Head of caudate nucleus (tissue), 42 donors: ENCODE measurements around the gene DYNC1LI1.
A peak's percentile ranks its signal among the peaks of the same experiment; 100 is the strongest.
"Not testable (repeated sequence)": the region's sequence is repeated elsewhere in the genome, so short reads cannot be mapped to it uniquely, and the experiment has no call there.

Experiments used
- DNase-seq, 42 donors: peaks; one replicate each; pipeline versions ENCODE4 v3.0.0 to v3.0.0-alpha.2; 2020 to 2021; ENCODE audit warnings: mixed read lengths in 7 of 42
- intact Hi-C: fragments of 100-400 bp; cut with DNase I; formaldehyde crosslinking; loops from one replicate; pipeline ENCODE4 v1.15.0; 2022

Gene DYNC1LI1

GRCh38 chr3:32591186-32591585 is 20.5 kb upstream of the DYNC1LI1 start:
- no peak for DNase-seq
- intact Hi-C loops, result no loop called here

GRCh38 chr3:32586356-32586755 is 15.7 kb upstream of the DYNC1LI1 start:
- DNase-seq, result peak in 2 of 42 donors; percentile 5 to 23
- intact Hi-C loops, result no loop called here

- no peak for DNase-seq
Measured at GRCh38 chr3:32584660-32585059, 14.0 kb upstream of the DYNC1LI1 start.

GRCh38 chr3:32583708-32584107 is 13.1 kb upstream of the DYNC1LI1 start:
- intact Hi-C loops, result no loop called here
- no peak for DNase-seq

More at GRCh38 chr3:32584660-32585059, 14.0 kb upstream of the DYNC1LI1 start:
- intact Hi-C loops, result no loop called here

- DNase-seq, intact Hi-C loops: not testable (repeated sequence)
Measured at GRCh38 chr3:32578669-32579068, 8.0 kb upstream of the DYNC1LI1 start.

GRCh38 chr3:32577581-32578556 is 7.2 kb upstream of the DYNC1LI1 start:
- peak in 8 of 42 donors; percentile 5 to 28 (median 10) for DNase-seq
- intact Hi-C loops, result no loop called here

- intact Hi-C loops, result no loop called here
Measured at GRCh38 chr3:32577174-32577573, 6.5 kb upstream of the DYNC1LI1 start.

GRCh38 chr3:32575451-32576113 is 4.9 kb upstream of the DYNC1LI1 start:
- DNase-seq, result no peak
- intact Hi-C loops, result no loop called here

More at GRCh38 chr3:32577174-32577573, 6.5 kb upstream of the DYNC1LI1 start:
- DNase-seq, result no peak

GRCh38 chr3:32571192-32571485 is 481 bp upstream of the DYNC1LI1 start:
- DNase-seq, result no peak

GRCh38 chr3:32569540-32570420 is 878 bp downstream of the DYNC1LI1 start:
- intact Hi-C loops, result loop anchor here (5.0 kb wide), 1 partner anchor 67 kb away; the partner anchor contains the start of gene CMTM6
- peak in 41 of 42 donors; percentile 22 to 79 (median 62) for DNase-seq

More at GRCh38 chr3:32571192-32571485, 481 bp upstream of the DYNC1LI1 start:
- intact Hi-C loops, result loop anchor here (5.0 kb wide), 1 partner anchor 69 kb away; the partner anchor contains the start of gene CMTM6

- intact Hi-C loops, result no loop called here
- no peak for DNase-seq
Measured at GRCh38 chr3:32568953-32569352, 1.7 kb downstream of the DYNC1LI1 start.

GRCh38 chr3:32564195-32564594 is 6.5 kb downstream of the DYNC1LI1 start:
- no peak for DNase-seq
- intact Hi-C loops, result no loop called here

GRCh38 chr3:32562640-32563039 is 8.0 kb downstream of the DYNC1LI1 start:
- intact Hi-C loops, result no loop called here
- DNase-seq, result no peak

- no peak for DNase-seq
- intact Hi-C loops, result no loop called here
Measured at GRCh38 chr3:32557640-32558352, 12.9 kb downstream of the DYNC1LI1 start.

GRCh38 chr3:32556332-32556731 is 14.3 kb downstream of the DYNC1LI1 start:
- intact Hi-C loops, result no loop called here
- DNase-seq, result no peak

GRCh38 chr3:32553973-32554372 is 16.7 kb downstream of the DYNC1LI1 start:
- intact Hi-C loops, result no loop called here

GRCh38 chr3:32553459-32553858 is 17.2 kb downstream of the DYNC1LI1 start:
- DNase-seq, result no peak
- intact Hi-C loops, result no loop called here

More at GRCh38 chr3:32553973-32554372, 16.7 kb downstream of the DYNC1LI1 start:
- DNase-seq, result no peak

GRCh38 chr3:32552013-32552412 is 18.6 kb downstream of the DYNC1LI1 start:
- no peak for DNase-seq
- intact Hi-C loops, result no loop called here
